HCT116 (cell line): ENCODE data around the gene GDF10. TPM values are rescaled to one million over a fixed set of nuclear protein-coding genes. Genes with fewer than 3 reads are reported as not detected.

Experiments used
- ATAC-seq: fragments of 200-7000 bp; cut with Tn5 transposase; 2 replicates; pipeline ENCODE4 v1.9.1; 2020; ENCODE audit warnings: mild to moderate bottlenecking, moderate library complexity
- BruUV-seq: library from RNA; stranded (reverse); fragments of 400-500 nt; replicated peaks from 2 replicates; lab custom pipeline; 2021; lab: Mats Ljungman, UMichigan
- CTCF ChIA-PET: fragments of 300-600 bp; sonication (Branson Sonifier 250); formaldehyde crosslinking; loops from one replicate; lab custom pipeline; 2021; ENCODE audit warnings: antibody characterized with exemption; lab: Charles Lee
- POLR2A ChIA-PET: fragments of 300-600, 350-600 bp; sonication (Branson Sonifier 250); formaldehyde crosslinking; loops from one replicate; lab custom pipeline; 2021; ENCODE audit warnings: antibody characterized with exemption; lab: Charles Lee
- RAD21 ChIA-PET, 2 experiments: fragments of 300-600 bp; sonication (Branson Sonifier 250); formaldehyde crosslinking; loops; one replicate each; lab custom pipeline; 2023; ENCODE audit warnings: low total read pairs in 2 of 2; ENCODE audit not compliant: uncharacterized antibody in 2 of 2, unreplicated experiment in 2 of 2, low non-redundant PET in 1 of 2; lab: Charles Lee
- DNase-seq: peaks from one replicate; pipeline ENCODE4 v3.0.0-alpha.2; 2010; ENCODE audit warnings: low read depth, low spot score
- H2AFZ ChIP-seq: fragments of 200-600 bp; shearing (Covaris generic), sonication (generic); 2 replicates; pipeline ENCODE4 v1.6.1; 2017; ENCODE audit warnings: low read depth, mixed run types, mixed read lengths, antibody characterized with exemption, low read length; ENCODE audit not compliant: poor library complexity, severe bottlenecking
- H3K27ac ChIP-seq: 2 replicates; pipeline ENCODE4 v1.5.1; 2012; ENCODE audit warnings: low read depth, low read length
- H3K27me3 ChIP-seq: fragments of 200-600 bp; sonication (generic); 2 replicates; pipeline ENCODE4 v1.6.1; 2016; ENCODE audit warnings: mixed run types, low read length, mixed read lengths; ENCODE audit not compliant: insufficient read depth
- H3K36me3 ChIP-seq, 2 experiments: fragments of 200-500 bp in 1 of 2; fragments of 200-600 bp in 1 of 2; sonication (Bioruptor generic) in 1 of 2; sonication (generic) in 1 of 2; 2 replicates each; pipeline versions ENCODE4 v1.5.1 to v1.6.1; 2014 to 2016; ENCODE audit warnings: low read length in 2 of 2, inconsistent platforms in 1 of 2, mixed read lengths in 1 of 2, mixed run types in 1 of 2; ENCODE audit not compliant: insufficient read depth in 2 of 2, control insufficient read depth in 1 of 2
- H3K4me1 ChIP-seq, 2 experiments: fragments of 200-600 bp in 1 of 2; sonication (generic) in 1 of 2; 2 replicates each; pipeline versions ENCODE4 v1.5.1 to v1.6.1; 2012 to 2017; ENCODE audit warnings: low read length in 2 of 2, inconsistent platforms in 1 of 2, mild to moderate bottlenecking in 1 of 2, mixed read lengths in 1 of 2, mixed run types in 1 of 2, moderate library complexity in 1 of 2; ENCODE audit not compliant: insufficient read depth in 2 of 2, control insufficient read depth in 1 of 2
- H3K4me2 ChIP-seq: fragments of 200-600 bp; sonication (generic); 2 replicates; pipeline ENCODE4 v1.6.1; 2017; ENCODE audit warnings: mixed run types, low read length, mixed read lengths
- H3K4me3 ChIP-seq, 2 experiments: fragments of 200-600 bp in 1 of 2; sonication (generic) in 1 of 2; replicated peaks in 1 of 2; 2 replicates each; pipeline ENCODE4 v1.5.1; 2011 to 2016; ENCODE audit warnings: low read length in 2 of 2, control low read depth in 1 of 2, low read depth in 1 of 2, mild to moderate bottlenecking in 1 of 2, mixed read lengths in 1 of 2, mixed run types in 1 of 2
- H3K79me2 ChIP-seq: fragments of 200-600 bp; sonication (generic); 2 replicates; pipeline ENCODE4 v1.6.1; 2017; ENCODE audit warnings: mild to moderate bottlenecking, mixed run types, low read length, moderate library complexity, mixed read lengths; ENCODE audit not compliant: insufficient read depth
- H3K9ac ChIP-seq: fragments of 200-600 bp; sonication (generic); 2 replicates; pipeline ENCODE4 v1.6.1; 2016; ENCODE audit warnings: low read length, mixed read lengths
- H3K9me2 ChIP-seq: fragments of 200-600 bp; sonication (generic), shearing (Covaris generic); 2 replicates; pipeline ENCODE4 v1.6.1; 2017; ENCODE audit warnings: mixed run types, mild to moderate bottlenecking, moderate library complexity; ENCODE audit not compliant: insufficient read depth
- H3K9me3 ChIP-seq, 2 experiments: fragments of 200-500 bp in 1 of 2; fragments of 200-600 bp in 1 of 2; sonication (Bioruptor generic) in 1 of 2; sonication (generic) in 1 of 2; 2 replicates each; pipeline ENCODE4 v1.6.1; 2014 to 2017; ENCODE audit warnings: low read length in 2 of 2, mixed read lengths in 2 of 2, inconsistent platforms in 1 of 2, low read depth in 1 of 2, mild to moderate bottlenecking in 1 of 2, mixed run types in 1 of 2, moderate library complexity in 1 of 2; ENCODE audit not compliant: control insufficient read depth in 1 of 2, insufficient read depth in 1 of 2
- H4K20me1 ChIP-seq: fragments of 200-600 bp; sonication (generic), shearing (Covaris generic); 2 replicates; pipeline ENCODE4 v1.6.1; 2017; ENCODE audit warnings: mixed run types, mild to moderate bottlenecking, moderate library complexity; ENCODE audit not compliant: insufficient read depth
- CEBPB ChIP-seq: IDR thresholded peaks from 2 replicates; pipeline ENCODE4 v1.6.1; 2012; ENCODE audit warnings: low read depth
- EGR1 ChIP-seq: IDR thresholded peaks from 2 replicates; pipeline ENCODE4 v1.6.1; 2012; ENCODE audit warnings: low read depth
- ELF1 ChIP-seq: IDR thresholded peaks from 2 replicates; pipeline ENCODE4 v1.6.1; 2012; ENCODE audit warnings: low read depth, borderline replicate concordance
- EZH2 ChIP-seq: fragments of 200-600 bp; sonication (generic); IDR thresholded peaks from 2 replicates; pipeline ENCODE4 v1.6.1; 2017; ENCODE audit warnings: antibody characterized with exemption, mixed run types
- EZH2phosphoT487 ChIP-seq: fragments of 200-600 bp; IDR thresholded peaks from 2 replicates; pipeline ENCODE4 v1.6.1; 2018; ENCODE audit warnings: antibody characterized with exemption, borderline replicate concordance
- FOSL1 ChIP-seq: IDR thresholded peaks from 2 replicates; pipeline ENCODE4 v1.6.1; 2012; ENCODE audit warnings: low read depth
- JUND ChIP-seq: IDR thresholded peaks from 2 replicates; pipeline ENCODE4 v1.6.1; 2012
- RAD21 ChIP-seq: IDR thresholded peaks from 2 replicates; pipeline ENCODE4 v1.6.1; 2012; ENCODE audit warnings: low read depth, mild to moderate bottlenecking
- SIN3A ChIP-seq: IDR thresholded peaks from 2 replicates; pipeline ENCODE4 v1.6.1; 2012; ENCODE audit warnings: low read depth
- TCF7L2 ChIP-seq: IDR thresholded peaks from 2 replicates; pipeline ENCODE4 v1.7.0; 2011; ENCODE audit warnings: borderline replicate concordance, inconsistent platforms; ENCODE audit not compliant: insufficient read depth, insufficient read length; ENCODE audit errors: extremely low read depth
- YY1 ChIP-seq: IDR thresholded peaks from 2 replicates; pipeline ENCODE4 v1.6.1; 2011; ENCODE audit warnings: low read length, low read depth, moderate library complexity, mild to moderate bottlenecking; ENCODE audit not compliant: insufficient replicate concordance; ENCODE audit errors: extremely low read depth
- ZFX ChIP-seq: fragments of 450-650 bp; IDR thresholded peaks from 2 replicates; pipeline ENCODE4 v1.6.1; 2017
- ZNF274 ChIP-seq: fragments of 200-500 bp; sonication (Bioruptor generic); IDR thresholded peaks from 2 replicates; pipeline ENCODE4 v1.6.1; 2014; ENCODE audit warnings: mild to moderate bottlenecking, low read depth, low read length, inconsistent platforms
- intact Hi-C: fragments of 100-400 bp; cut with micrococcal nuclease; formaldehyde crosslinking; loops from 2 replicates; pipeline ENCODE4 v1.10.0; 2022
- total RNA-seq: library from RNA; stranded (reverse); gene quantifications from one replicate; pipeline ENCODE4 v1.2.1, GENCODE V29; 2021; ENCODE audit not compliant: unreplicated experiment
- TF ChIP-seq, protein P1 (sequence below): IDR thresholded peaks from 2 replicates; pipeline ENCODE4 v1.6.1; 2012; ENCODE audit warnings: low read depth
- TF ChIP-seq, protein P2 (sequence below): IDR thresholded peaks from 2 replicates; pipeline ENCODE4 v1.6.1; 2012

GDF10 gene
- total RNA-seq, 1 experiment from 2014 or later, result not detected

DNA sequence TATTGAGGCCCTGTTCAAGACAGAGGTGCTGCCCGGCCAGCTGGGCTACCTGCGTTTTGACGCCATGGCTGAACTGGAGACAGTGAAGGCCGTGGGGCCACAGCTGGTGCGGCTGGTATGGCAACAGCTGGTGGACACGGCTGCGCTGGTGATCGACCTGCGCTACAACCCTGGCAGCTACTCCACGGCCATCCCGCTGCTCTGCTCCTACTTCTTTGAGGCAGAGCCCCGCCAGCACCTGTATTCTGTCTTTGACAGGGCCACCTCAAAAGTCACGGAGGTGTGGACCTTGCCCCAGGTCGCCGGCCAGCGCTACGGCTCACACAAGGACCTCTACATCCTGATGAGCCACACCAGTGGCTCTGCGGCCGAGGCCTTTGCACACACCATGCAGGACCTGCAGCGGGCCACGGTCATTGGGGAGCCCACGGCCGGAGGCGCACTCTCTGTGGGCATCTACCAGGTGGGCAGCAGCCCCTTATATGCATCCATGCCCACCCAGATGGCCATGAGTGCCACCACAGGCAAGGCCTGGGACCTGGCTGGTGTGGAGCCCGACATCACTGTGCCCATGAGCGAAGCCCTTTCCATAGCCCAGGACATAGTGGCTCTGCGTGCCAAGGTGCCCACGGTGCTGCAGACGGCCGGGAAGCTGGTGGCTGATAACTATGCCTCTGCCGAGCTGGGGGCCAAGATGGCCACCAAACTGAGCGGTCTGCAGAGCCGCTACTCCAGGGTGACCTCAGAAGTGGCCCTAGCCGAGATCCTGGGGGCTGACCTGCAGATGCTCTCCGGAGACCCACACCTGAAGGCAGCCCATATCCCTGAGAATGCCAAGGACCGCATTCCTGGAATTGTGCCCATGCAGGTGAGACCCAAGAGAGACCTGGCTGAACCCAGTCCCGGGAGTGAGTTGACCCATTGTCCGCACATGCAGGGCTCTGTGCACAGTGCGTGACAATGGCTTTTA, 51.0 kb downstream of the GDF10 start:
- Histone ChIP-seq H4K20me1 (no peaks in the 10 kb centered on the region), H3K4me1 (no peaks in the 10 kb centered on the region), H3K4me2 (no peak overlapping the region), H3K9me2 (no peaks in the 10 kb centered on the region), H3K9ac (no peak overlapping the region), H3K79me2 (no peaks in the 10 kb centered on the region), H3K9me3 (no peaks in the 10 kb centered on the region), H3K36me3 (no peaks in the 10 kb centered on the region), H2AFZ (no peak overlapping the region), H3K27ac (no peak overlapping the region), H3K4me3 (no peak overlapping the region), H3K27me3 (no peaks in the 10 kb centered on the region)
- ATAC-seq (no peak), DNase-seq (no peak)
- intact Hi-C loops, result no loop called here
- TF ChIP-seq EZH2 (no peak), RAD21 (no peak), SIN3A (no peak), CEBPB (no peak), ZFX (no peak), YY1 (no peak), ELF1 (no peak), ZNF274 (no peak), JUND (no peak), FOSL1 (no peak), TCF7L2 (no peak), EGR1 (no peak), EZH2phosphoT487 (no peak)
- TF ChIP-seq, protein P1, sequence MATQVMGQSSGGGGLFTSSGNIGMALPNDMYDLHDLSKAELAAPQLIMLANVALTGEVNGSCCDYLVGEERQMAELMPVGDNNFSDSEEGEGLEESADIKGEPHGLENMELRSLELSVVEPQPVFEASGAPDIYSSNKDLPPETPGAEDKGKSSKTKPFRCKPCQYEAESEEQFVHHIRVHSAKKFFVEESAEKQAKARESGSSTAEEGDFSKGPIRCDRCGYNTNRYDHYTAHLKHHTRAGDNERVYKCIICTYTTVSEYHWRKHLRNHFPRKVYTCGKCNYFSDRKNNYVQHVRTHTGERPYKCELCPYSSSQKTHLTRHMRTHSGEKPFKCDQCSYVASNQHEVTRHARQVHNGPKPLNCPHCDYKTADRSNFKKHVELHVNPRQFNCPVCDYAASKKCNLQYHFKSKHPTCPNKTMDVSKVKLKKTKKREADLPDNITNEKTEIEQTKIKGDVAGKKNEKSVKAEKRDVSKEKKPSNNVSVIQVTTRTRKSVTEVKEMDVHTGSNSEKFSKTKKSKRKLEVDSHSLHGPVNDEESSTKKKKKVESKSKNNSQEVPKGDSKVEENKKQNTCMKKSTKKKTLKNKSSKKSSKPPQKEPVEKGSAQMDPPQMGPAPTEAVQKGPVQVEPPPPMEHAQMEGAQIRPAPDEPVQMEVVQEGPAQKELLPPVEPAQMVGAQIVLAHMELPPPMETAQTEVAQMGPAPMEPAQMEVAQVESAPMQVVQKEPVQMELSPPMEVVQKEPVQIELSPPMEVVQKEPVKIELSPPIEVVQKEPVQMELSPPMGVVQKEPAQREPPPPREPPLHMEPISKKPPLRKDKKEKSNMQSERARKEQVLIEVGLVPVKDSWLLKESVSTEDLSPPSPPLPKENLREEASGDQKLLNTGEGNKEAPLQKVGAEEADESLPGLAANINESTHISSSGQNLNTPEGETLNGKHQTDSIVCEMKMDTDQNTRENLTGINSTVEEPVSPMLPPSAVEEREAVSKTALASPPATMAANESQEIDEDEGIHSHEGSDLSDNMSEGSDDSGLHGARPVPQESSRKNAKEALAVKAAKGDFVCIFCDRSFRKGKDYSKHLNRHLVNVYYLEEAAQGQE, result no peak
- TF ChIP-seq, protein P2, sequence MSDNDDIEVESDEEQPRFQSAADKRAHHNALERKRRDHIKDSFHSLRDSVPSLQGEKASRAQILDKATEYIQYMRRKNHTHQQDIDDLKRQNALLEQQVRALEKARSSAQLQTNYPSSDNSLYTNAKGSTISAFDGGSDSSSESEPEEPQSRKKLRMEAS, result no peak
- no TSS peak for BruUV-seq
- CTCF ChIA-PET, result interaction anchor here (1.9 kb wide), 1 partner anchor 10 kb away, joined by 7 read pairs; no protein-coding TSS in a partner anchor
- POLR2A ChIA-PET, result no interaction called here
- RAD21 ChIA-PET, result no interaction called here
